ENCODE measurements around the gene GPS2. TPM values are rescaled to one million over a fixed set of nuclear protein-coding genes. Genes with fewer than 3 reads are reported as not detected.

GPS2 gene
- total and polyA plus RNA-seq, 8 donors, result 48.2 to 102 (median 80.8) TPM

DNA sequence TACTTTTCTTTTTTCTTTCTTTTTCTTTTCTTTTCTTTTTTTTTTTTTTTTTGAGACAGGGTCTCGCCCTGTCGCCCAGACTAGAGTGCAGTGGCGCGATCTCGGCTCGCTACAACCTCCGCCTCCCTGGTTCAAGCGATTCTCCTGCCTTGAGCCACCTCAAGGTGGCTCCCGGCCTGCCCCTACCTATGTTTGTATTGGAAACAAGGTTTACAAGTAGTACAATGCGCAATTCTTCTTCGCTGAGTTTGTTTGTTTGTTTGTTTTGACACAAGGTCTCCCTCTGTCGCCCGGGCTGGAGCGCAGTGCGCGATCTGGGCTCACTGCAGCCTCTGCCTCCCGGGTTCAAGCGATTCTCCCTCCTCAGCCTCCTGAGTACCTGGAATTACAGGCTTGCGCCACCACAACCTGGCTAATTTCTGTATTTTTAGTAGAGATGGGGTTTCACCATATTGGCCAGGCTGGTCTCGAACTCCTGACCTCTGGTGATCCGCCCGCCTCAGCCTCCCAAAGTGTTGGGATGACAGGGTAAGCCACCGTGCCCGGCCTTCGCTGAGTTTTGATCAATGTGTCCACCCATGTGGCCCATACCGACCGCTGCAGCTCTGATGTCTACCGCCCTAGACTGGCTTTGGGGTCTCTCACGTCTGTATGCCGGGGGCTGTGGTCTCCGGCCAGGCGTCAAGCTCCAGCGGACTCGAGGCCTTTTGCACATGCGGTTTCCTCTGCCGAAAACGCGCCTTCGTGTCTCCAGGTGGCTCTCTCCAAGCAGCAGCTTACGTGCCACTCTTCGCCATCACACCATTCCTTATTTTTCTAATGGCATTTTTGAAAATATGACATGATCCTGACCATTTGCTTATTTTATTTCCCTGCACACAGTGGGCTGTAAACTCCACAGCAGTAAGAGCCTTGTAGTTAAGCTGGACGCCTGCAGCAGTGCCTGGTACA is 19.7 kb downstream of the GPS2 start:
- Histone ChIP-seq H3K27ac (no peak overlapping the region), H3K4me1 (peaks cover 13 to 33% of the 10 kb centered on the region in 2 donors), H3K27me3 (peaks cover 26 to 74% of the 10 kb centered on the region in 2 donors), H3K9me3 (no peaks in the 10 kb centered on the region), H3K4me3 (no peak overlapping the region), H3K36me3 (no peaks in the 10 kb centered on the region)
- TF ChIP-seq, protein P1, sequence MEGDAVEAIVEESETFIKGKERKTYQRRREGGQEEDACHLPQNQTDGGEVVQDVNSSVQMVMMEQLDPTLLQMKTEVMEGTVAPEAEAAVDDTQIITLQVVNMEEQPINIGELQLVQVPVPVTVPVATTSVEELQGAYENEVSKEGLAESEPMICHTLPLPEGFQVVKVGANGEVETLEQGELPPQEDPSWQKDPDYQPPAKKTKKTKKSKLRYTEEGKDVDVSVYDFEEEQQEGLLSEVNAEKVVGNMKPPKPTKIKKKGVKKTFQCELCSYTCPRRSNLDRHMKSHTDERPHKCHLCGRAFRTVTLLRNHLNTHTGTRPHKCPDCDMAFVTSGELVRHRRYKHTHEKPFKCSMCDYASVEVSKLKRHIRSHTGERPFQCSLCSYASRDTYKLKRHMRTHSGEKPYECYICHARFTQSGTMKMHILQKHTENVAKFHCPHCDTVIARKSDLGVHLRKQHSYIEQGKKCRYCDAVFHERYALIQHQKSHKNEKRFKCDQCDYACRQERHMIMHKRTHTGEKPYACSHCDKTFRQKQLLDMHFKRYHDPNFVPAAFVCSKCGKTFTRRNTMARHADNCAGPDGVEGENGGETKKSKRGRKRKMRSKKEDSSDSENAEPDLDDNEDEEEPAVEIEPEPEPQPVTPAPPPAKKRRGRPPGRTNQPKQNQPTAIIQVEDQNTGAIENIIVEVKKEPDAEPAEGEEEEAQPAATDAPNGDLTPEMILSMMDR (IDR thresholded peaks at IDR 0.05), result no peak
- ATAC-seq (no peak), DNase-seq (no peak)
- intact Hi-C loops (cut with DNase I), result loop anchor here (10.0 kb wide), 1 partner anchor 251 kb away; the partner anchor contains the start of gene SLC16A11 (in 2 of the 2)

DNA sequence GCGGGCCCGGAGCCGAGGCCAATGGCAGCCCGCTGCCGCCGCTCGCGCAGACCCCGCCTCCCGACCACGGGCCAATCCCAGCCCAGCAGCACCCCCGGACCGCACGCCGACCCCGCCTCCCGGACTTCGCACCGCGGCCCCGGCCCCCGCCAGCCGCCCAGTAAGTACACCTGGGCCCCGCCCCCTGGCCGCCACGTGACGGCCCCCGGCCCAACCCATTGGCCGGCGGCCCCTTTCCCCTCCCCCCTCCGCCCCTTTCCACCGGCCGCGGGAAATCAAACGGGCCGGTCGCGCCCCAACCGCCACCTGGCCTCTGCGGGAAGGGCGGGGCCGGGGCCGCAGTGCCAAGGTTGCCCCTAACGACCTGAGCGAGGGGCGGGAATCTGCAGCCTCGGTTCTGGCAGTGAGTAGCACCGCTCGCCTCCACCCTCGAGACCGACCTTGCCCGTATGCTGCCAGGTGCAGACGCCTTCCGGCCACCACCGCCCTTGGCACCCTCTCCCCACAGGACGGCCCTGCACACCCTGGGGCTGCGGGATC is 20.5 kb downstream of the GPS2 start, which contains the start of gene YBX2:
Gene YBX2, minus strand, starts transcription at position 26 of the 540 bp plus-strand sequence. CDS start 139 bp downstream, outside the sequence.
- H3K27ac ChIP-seq, result no peak within 1 kb of the TSS
- intact Hi-C loops (cut with DNase I), result loop anchor here (10.0 kb wide), 1 partner anchor 250 kb away; the partner anchor contains the start of gene SLC16A11 (in 2 of the 2)
- TF ChIP-seq, protein P1 (IDR thresholded peaks at IDR 0.05), result no peak
- H3K9me3 ChIP-seq, result no peaks in the 10 kb centered on the region
- DNase-seq (peak in 3 of 4 donors; percentile 50 to 88 (median 62)), ATAC-seq (peak; percentile 63)
- no peaks in the 10 kb centered on the region for H3K36me3 ChIP-seq
- H3K4me1 ChIP-seq, result peaks cover 13 to 33% of the 10 kb centered on the region in 2 donors
- peaks cover 26 to 82% of the 10 kb centered on the region in 2 donors for H3K27me3 ChIP-seq
- H3K4me3 ChIP-seq, result peak within 1 kb of the TSS; percentile 7 to 23

GRCh38 chr17:7293816-7294613 is 21.1 kb downstream of the GPS2 start:
- no peak overlapping the region for H3K27ac ChIP-seq
- TF ChIP-seq, protein P1 (IDR thresholded peaks at IDR 0.05), result no peak
- intact Hi-C loops (cut with DNase I), result loop anchor here (10.0 kb wide), 1 partner anchor 249 kb away; the partner anchor contains the start of gene SLC16A11 (in 2 of the 2)
- no peaks in the 10 kb centered on the region for H3K36me3 ChIP-seq
- DNase-seq (no peak), ATAC-seq (peak; percentile 29)
- no peaks in the 10 kb centered on the region for H3K9me3 ChIP-seq
- H3K4me1 ChIP-seq, result peaks cover 13 to 33% of the 10 kb centered on the region in 2 donors
- H3K4me3 ChIP-seq, result peak overlapping the region in 1 of 2 donors; percentile 23
- peaks cover 26 to 87% of the 10 kb centered on the region in 2 donors for H3K27me3 ChIP-seq

GRCh38 chr17:7293159-7293558 is 22.0 kb downstream of the GPS2 start:
- Histone ChIP-seq H3K4me1 (peaks cover 13 to 33% of the 10 kb centered on the region in 2 donors), H3K27me3 (peaks cover 26 to 85% of the 10 kb centered on the region in 2 donors), H3K4me3 (no peak overlapping the region), H3K27ac (no peak overlapping the region), H3K36me3 (no peaks in the 10 kb centered on the region), H3K9me3 (no peaks in the 10 kb centered on the region)
- DNase-seq (no peak), ATAC-seq (no peak)
- TF ChIP-seq, protein P1 (IDR thresholded peaks at IDR 0.05), result no peak
- intact Hi-C loops (cut with DNase I), result loop anchor here (10.0 kb wide), 1 partner anchor 248 kb away; the partner anchor contains the start of gene SLC16A11 (in 2 of the 2)
